IMR-90 (cell line): Measurements from ENCODE around the gene DPF3.

ENCODE experiments used
- CEBPB ChIP-seq: IDR thresholded peaks from 2 replicates; pipeline ENCODE4 v1.6.1; 2012; ENCODE audit warnings: low read depth, low read length, improper control_type of control experiment
- MAZ ChIP-seq: IDR thresholded peaks from 2 replicates; pipeline ENCODE4 v1.6.1; 2012; ENCODE audit warnings: low read depth, mild to moderate bottlenecking, low read length, improper control_type of control experiment, moderate library complexity, borderline replicate concordance
- POLR2A ChIP-seq: IDR thresholded peaks from 2 replicates; pipeline ENCODE4 v1.6.1; 2012; ENCODE audit warnings: mild to moderate bottlenecking, low read depth, low read length
- TF ChIP-seq, protein P1 (sequence below): conservative IDR thresholded peaks from 2 replicates; pipeline ENCODE4 v1.5.1; 2012; ENCODE audit warnings: mild to moderate bottlenecking, low read depth, low read length, improper control_type of control experiment

DNA sequence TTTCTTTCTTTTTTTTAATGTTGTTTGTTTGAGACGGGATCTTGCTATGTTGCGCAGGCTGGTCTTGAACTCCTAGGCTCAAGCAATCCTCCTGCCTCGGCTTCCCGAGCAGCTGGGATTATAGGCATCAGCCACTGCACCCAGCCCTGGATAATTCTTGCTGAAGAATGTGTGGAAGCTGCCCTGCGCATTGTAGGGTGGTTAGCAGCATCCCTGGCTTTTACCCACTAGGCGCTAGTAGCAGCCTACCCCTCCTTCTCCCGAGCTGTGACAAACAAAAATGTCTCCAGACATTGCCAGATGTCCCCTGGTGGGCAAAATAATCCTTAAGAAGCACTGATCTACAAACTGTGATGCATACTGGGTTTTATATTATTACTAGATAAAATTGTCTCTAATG, 39.0 kb upstream of the DPF3 start:
- TF ChIP-seq, protein P1, sequence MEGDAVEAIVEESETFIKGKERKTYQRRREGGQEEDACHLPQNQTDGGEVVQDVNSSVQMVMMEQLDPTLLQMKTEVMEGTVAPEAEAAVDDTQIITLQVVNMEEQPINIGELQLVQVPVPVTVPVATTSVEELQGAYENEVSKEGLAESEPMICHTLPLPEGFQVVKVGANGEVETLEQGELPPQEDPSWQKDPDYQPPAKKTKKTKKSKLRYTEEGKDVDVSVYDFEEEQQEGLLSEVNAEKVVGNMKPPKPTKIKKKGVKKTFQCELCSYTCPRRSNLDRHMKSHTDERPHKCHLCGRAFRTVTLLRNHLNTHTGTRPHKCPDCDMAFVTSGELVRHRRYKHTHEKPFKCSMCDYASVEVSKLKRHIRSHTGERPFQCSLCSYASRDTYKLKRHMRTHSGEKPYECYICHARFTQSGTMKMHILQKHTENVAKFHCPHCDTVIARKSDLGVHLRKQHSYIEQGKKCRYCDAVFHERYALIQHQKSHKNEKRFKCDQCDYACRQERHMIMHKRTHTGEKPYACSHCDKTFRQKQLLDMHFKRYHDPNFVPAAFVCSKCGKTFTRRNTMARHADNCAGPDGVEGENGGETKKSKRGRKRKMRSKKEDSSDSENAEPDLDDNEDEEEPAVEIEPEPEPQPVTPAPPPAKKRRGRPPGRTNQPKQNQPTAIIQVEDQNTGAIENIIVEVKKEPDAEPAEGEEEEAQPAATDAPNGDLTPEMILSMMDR = no peak
- no peak for TF ChIP-seq POLR2A
- TF ChIP-seq CEBPB = no peak
- no peak for TF ChIP-seq MAZ
